GM04504 (cell line): ENCODE data around the gene LRCH1.

ENCODE experiments used
- DNase-seq: peaks from one replicate; pipeline ENCODE4 v3.0.0-alpha.2; 2012; ENCODE audit warnings: low read depth

LRCH1 gene

DNA sequence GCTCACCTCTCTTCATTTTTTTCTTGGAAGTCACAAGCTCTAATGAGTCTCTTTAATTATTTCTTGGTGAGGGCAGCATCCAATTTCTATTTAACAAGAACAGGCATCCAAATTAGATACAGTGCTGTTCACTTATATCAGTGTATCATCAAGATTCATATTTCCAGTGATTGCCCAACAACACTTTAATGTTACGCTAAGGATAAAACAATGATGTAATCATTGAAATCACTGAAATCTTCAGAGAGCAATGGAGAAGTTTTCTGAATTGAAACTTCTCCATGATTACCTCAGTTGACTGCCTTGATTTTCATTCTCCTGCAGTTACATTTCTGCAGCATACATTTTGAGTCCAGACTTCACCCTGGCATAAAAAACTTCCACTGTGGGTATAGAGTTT lies 17.1 kb upstream of the LRCH1 start:
- no peak for DNase-seq

GRCh38 chr13:46536341-46536740 lies 16.6 kb upstream of the LRCH1 start:
- no peak for DNase-seq

- no peak for DNase-seq
Measured at GRCh38 chr13:46539231-46539630, 13.7 kb upstream of the LRCH1 start.

DNA sequence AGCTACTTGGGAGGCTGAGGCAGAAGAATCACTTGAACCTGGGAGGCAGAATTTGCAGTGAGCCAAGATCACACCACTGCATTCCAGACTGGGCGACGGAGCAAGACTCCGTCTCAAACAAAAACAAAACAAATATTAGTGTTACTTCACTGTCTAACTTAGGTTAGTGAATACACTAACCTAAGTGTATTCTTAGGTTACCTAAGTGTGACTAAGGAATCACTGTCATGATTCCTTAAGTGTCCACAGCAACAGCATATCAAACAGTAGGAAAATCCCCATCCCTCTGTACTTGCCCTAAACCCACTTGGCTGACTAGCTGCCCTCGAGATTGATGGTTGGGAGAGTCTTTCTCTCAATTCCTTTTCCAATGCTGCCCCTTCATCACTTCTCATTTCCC lies 11.8 kb upstream of the LRCH1 start:
- DNase-seq: no peak

- no peak for DNase-seq
Measured at GRCh38 chr13:46542833-46543232, 10.1 kb upstream of the LRCH1 start.

DNA sequence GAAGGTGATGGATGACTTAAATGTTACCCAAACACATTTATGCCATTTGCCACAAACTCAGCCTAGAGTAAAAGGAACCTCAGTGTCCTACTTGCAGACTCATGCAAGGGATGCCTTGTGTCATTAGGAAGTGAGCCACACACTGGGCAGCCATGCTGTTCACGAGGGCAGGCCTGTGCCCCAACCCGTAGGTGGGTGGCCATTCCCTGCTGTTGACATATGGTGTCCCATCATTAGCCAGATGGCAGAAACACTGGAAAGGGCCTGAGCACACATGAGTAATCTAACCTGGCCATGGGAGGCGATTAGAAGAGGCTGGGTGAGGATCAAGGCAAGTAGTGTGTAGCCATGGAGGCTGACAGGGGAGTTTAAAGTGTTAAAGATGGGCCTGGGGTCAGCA lies 9.7 kb upstream of the LRCH1 start:
- DNase-seq: no peak

- DNase-seq: no peak
Measured at GRCh38 chr13:46544208-46544607, 8.8 kb upstream of the LRCH1 start.

GRCh38 chr13:46544811-46545210 lies 8.2 kb upstream of the LRCH1 start:
- no peak for DNase-seq

GRCh38 chr13:46546084-46546768 lies 6.7 kb upstream of the LRCH1 start:
- DNase-seq: no peak

DNA sequence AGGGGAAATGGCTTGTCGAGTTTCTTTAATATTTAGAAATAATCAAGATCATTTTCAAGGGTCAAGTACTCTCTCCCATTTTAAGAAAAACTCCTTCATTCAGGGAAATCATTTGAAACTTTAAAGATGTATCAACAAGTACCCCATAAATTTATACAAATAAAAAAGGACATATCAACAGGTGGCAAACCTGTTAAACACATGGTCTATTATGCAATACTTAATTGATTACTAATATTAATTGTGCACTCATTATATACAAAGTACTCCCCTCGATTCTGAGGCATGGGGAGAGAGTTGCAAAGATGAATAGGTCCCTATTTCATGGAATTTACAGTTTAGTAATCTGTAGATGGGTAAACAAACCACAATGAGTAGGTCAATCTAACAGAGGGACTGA lies 2.1 kb upstream of the LRCH1 start:
- DNase-seq: no peak

GRCh38 chr13:46551410-46552302 lies 1.3 kb upstream of the LRCH1 start:
- DNase-seq: peak; percentile 46

GRCh38 chr13:46552303-46552682 lies 677 bp upstream of the LRCH1 start:
- DNase-seq: no peak

DNA sequence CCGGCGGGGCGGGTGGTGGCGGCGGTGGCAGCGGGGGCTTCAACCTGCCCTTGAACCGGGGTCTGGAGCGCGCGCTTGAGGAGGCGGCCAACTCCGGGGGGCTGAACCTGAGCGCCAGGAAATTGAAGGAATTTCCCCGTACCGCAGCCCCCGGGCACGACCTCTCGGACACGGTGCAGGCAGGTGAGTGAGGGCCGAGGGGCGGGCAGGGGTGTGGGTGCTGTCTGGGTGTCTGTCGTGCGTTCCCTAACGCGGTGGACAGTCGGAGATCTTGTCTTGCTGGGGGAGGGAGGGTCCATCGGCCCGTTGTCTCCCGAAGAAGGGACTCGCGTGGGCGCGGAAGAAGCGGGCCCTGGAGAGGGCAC lies 533 bp downstream of the LRCH1 start:
- DNase-seq: no peak

- peak; percentile 47 for DNase-seq
Measured at GRCh38 chr13:46553886-46554858, 1.2 kb downstream of the LRCH1 start.

GRCh38 chr13:46554951-46555350 lies 2.0 kb downstream of the LRCH1 start:
- DNase-seq: no peak

DNA sequence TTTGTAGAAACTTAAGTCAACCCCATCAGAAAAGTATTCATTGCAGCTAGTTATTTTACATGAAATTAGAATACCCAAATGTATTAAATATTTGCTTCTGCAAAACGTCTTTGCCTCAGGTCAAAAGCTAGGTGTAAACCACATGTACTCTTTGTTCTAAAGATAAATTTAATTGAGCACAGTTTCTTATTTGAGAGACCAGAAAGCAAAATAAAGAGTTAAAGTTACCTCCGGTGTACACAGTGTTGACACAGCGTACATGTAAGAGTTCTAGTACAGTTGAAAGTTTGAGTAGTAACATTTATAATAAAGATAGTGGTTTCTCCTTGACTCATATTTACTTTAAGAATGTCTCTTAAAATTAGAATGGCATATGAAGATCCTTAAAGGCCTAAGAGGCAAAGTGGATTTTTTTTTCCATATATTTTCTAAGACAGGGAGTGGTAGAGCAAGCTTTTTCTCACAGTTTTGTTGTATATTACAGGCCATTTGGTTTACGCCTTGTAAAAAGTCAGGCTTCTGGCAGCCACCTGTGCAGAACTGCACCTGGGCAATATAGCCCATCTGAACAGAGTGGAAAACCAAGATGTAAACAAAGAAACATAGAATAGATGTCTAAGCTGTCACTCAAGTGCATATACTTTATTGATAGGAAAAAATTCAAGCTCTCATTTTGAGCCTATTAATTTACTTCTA lies 2.9 kb downstream of the LRCH1 start:
- no peak for DNase-seq

DNA sequence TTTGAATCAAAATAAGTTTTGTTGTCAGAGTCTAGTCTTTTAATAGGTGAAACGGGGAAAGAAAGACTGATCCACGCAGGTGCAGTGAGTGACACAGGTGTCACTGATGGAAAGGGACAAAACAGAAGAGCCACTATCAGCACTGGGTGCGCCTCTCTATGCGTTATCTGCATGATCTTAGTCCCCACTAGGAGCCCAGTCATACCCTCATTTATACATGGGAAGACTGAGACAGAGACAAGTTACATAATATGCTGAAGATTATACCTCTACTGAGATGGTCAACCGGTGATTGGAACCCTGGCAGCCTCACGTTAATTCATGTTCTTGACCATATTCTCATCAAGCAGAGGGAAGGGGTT lies 3.4 kb downstream of the LRCH1 start:
- no peak for DNase-seq

DNA sequence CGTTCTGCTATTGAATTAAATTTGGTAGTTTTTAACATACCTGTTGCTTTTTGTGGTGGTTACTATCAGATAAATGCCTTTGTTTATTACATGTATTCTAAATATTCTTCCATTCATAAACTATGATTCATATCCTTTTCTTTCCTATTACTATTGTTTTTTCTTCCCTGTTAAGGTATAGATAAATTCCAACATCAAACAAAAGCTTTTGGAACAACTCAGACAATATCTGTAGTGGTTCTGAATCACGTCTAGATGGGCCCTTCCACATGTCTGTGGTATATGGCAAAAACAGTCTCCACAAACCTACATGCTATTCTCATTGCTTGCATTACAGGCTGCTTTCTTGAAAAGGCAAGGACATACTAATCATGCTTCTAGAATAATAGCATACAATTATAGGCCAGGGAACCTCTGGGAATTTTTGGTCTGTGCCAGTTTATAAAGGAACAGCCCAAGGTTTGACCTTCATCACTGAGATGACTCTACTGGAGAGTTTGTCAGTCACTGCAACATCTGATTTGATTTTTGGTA lies 6.4 kb downstream of the LRCH1 start:
- no peak for DNase-seq

GRCh38 chr13:46560778-46561177 lies 7.8 kb downstream of the LRCH1 start:
- no peak for DNase-seq

- DNase-seq: no peak
Measured at GRCh38 chr13:46561286-46561685, 8.3 kb downstream of the LRCH1 start.

GRCh38 chr13:46561691-46562090 lies 8.7 kb downstream of the LRCH1 start:
- no peak for DNase-seq

DNA sequence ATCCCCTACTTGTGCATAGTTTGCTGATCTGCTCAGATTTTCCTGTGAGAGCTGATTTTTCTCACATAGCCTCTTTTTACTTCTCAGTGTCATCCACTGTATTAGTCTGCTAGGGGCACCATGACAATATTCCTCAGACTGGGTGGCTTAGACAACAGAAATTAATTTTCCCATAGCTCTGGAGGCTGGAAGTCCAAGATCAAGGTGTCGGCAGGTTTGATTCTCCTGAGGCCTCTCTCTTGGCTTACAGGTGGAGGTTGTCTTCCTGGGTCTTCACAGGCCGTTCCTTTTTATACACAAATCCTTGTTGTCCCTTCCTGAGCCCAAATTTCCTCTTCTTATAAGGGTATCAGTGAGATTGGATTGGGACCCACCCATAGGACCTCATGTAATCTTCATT lies 9.2 kb downstream of the LRCH1 start:
- DNase-seq: no peak
